ENCODE data around the gene HSPB7.
"Not testable (repeated sequence)": the region's sequence is repeated elsewhere in the genome, so short reads cannot be mapped to it uniquely, and the experiment has no call there.

The HSPB7 gene

DNA sequence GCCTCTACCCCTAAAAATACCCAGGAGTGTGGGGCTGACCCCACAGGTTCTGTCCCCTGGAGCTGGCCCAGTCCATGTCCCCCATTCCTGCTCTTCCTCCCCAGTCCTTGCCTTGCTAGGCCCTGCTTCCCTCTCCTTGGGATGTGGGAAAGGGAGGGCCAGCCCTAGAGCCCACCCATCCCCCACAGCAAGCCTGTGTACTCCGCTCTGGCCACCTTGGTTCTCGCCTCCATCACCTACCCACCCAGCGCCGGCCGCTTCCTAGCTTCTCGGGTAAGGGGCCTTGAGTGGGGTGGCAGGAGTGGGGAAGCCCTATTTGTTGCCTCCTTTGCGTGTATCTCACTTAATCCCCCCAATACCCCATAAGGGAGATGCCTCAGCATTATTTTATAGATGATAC is 32.5 kb upstream of the HSPB7 start:
- no peak for DNase-seq

DNA sequence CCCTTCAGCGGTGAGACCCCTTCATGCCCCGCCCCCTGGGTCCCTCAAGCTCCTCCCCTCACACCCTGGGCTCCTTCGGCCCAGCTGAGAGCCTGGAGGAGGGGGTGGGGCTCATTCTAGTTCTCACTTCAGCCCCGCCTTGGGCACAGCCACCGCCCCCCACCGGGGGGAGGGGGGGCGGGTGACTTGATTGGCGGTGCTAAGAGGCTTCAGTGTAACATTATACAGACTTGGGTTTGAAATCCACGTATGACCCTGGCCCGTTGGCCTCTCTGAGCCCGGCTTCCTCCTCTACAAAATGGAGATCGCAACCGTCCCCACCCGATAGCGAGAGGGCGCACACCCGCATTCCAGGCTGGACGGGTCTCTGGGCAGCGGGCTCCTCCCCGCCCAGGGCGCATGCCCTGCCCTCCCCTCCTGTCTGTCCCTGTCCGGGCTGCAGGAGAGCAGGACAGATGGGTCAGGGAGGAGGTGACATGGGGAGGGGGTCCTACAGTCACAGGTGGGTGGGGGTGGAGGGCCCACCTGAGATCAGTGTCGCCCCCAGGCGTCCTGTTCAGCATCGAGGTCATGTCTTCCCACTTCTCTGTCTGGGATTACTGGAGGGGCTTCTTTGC is 30.8 kb upstream of the HSPB7 start:
- DNase-seq = peak; percentile 67

DNA sequence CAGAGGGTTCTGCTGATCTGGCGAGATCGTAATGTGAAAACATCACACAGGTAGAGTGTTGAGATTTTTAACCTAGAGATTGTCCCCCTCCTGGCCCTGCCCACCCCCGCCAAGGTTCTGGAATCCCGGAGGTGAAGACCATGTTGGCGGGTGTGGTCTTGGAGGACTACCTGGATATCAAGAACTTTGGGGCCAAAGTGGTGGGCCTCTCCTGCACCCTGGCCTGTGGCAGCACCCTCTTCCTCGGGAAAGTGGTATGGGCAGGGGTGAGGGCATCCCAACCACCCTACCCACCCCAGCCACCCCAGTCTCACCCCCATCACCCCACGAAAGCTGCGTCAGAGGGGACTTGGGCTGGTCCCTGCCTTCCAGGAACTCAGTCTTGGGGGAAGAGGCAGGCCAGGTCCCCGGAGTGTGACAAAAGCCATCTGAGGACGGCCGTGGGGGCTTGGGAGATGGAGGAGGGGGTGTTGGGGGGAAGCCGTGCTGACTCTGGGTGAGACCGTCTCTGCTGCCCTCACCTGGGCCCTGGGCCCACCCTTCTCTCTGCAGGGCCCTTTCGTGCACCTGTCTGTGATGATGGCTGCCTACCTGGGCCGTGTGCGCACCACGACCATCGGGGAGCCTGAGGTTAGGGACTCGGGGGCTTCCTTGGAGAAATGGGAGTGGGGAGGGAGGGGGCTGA is 30.1 kb upstream of the HSPB7 start:
- DNase-seq = no peak

DNA sequence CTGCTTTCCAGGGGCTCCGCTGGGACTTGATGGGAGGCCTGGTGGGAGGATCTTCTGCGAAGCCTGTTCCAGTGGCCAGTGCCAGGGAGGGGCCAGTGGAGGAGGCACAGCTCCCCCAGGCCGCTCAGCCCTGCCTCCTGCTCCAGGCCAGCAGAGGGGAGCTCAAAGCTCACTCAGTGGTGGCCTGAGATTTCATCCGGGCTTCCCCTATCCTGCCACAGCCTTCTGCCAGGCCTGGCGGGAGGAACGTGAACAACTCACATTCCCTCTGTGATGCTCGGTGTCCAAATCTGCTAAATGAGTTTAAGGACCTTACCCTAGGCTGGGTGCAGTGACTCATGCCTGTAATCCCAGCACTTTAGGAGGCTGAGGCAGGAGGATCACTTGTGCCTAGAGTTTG is 29.0 kb upstream of the HSPB7 start:
- DNase-seq = peak; percentile 36

DNA sequence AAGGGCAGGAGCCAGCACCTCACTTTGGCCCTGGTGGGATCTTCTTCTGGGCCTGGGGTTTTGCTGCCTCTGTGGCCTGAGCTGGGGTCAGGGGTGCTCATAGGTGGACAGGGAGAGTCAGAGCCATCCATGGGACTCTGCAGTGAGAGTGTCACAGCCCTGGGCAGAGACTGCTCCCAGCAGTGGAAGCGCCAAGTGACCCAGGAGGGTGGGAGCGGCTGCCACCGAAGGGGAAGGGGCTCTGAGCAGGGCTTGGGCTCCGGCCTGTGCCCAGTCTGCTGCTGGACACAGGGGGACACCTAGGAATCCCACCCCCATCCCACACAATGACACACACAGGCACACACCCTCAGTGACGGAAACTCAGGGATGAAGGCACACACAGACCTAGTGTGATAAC is 26.1 kb upstream of the HSPB7 start:
- no peak for DNase-seq

DNA sequence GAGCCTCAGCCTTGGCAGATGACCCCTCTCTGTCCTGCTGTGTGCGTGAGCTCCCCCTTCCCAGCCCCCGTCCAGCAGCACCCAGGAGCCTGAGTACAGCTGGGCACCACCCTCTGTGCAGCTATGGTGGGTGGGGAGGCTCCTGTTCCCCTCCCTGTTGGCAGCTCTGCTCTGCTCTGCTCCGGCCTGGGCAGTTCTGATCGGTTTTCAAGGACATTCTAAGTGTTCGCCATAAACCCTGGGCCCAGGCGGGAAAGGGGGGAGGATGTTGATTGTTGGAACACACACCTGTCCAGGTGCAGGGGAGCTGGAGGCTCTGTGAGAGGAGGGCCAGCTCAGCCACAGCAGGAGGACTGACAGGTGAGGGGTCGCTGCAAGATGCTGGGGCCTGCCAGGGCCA is 25.7 kb upstream of the HSPB7 start, which contains the start of gene CLCNKB:
CLCNKB (plus strand) TSS at position 262 of the 400 bp plus-strand sequence. CDS start 711 bp downstream, outside the sequence.
- no peak for DNase-seq

DNA sequence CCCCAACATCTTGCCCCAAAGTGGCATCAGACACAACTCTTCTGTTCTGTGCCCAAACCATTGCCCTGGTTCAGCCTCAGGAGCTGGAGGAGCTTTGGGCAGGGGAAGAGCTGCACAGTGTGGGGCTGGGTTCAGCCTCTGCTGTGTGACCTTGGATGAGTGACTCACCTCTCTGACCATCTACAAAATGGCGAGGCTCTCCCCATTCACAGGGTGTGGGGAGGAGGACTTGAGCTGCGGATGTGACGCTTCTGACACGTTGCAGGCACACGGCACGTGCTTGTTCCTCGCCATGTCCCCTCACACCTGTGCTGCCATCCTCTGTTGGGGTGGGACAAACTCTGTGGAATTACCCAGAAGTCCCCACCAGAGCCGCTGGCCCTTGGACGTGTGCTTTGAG is 24.8 kb upstream of the HSPB7 start:
- DNase-seq = not testable (repeated sequence)

DNA sequence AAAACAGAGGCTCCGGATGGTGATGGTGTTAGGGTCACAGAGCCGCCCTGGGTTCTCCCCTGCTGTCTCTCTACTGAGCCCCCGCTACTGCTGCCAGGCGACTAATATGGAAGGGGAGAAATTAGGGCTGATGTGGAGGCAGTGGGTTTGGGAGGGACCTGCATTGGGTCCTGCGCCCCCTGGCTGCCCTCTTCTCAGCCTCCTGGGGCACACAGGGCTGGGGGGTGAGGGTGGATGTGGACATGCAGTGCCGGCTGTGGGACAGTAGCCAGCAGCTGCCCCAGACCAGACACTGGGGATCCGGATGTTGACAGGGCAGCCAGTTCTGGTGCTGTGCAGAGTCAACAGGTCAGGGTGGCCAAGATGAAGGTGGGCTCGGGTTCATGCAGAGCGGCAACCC is 24.3 kb upstream of the HSPB7 start:
- DNase-seq = no peak

DNA sequence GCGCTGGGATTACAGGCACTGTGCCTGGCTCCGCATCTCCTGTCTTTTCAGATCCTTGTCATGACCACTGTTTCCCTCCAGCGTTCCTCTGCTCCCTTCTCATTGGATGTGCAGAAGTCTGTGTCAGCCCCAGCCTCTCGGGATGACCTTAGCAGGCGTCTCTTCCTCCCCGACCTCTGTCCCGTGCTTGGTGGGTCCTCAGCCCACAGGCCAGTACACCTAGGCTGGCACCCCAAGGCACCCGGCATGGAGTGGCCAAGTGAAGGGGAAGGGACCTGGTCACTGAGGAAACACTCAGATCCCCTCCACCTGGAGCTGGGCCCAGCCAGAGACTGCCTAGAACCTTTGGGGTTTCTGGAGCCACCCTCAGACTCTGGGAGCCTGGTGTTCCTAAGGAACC is 23.4 kb upstream of the HSPB7 start:
- DNase-seq = no peak

DNA sequence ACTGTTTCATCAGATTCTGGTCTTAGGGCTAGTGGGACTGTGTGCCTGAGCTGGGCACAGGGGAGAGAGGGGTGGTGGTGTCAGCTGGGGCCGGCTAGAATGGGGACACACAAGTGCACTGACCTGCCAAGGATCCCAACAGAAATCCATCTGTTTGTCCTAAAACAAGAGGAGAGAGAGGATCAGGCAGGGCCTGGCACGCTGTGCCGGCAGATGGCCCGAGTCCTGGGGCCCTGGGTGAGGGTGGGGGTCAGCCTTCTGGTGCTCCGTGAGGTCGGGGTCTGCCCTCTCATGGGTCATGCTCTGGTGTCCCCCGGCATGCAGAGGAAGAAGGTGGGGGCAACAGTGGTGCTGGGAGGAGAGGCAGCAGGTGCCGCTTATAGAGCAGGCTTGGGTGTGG is 22.0 kb upstream of the HSPB7 start:
- not testable (repeated sequence) for DNase-seq

DNA sequence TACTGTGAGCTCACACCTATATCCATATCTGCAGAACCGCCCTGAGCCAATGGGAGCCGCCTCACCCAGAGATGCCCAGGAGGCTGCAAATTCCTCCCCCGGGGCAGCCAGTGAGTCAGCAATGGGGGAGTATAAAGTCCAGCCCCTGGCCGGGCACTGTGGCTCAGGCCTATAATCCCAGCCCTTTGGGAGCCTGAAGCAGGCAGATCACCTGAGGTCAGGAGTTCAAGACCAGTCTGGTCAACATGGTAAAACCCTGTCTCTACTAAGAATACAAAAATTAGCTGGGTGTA is 20.7 kb upstream of the HSPB7 start:
- DNase-seq = no peak

DNA sequence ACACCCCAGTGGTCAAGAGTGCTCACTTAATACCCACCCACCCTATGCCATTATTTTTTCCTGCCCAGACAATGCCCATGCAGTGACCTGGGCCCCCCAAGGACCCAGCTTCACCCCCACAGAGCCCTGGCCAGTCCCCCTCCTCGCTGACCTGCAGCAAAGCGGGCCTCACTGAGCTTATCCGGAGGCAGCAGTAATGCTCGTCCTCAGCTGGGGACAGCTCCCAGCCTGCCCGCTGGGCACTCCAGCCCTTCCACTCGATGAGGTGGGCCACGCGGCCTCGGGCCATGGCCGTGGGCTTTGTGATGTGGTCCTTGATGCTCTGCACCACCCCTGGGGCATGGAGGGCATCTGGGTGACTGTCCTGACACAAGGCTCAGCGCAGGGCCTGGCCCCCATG is 18.6 kb upstream of the HSPB7 start:
- DNase-seq = not testable (repeated sequence)

DNA sequence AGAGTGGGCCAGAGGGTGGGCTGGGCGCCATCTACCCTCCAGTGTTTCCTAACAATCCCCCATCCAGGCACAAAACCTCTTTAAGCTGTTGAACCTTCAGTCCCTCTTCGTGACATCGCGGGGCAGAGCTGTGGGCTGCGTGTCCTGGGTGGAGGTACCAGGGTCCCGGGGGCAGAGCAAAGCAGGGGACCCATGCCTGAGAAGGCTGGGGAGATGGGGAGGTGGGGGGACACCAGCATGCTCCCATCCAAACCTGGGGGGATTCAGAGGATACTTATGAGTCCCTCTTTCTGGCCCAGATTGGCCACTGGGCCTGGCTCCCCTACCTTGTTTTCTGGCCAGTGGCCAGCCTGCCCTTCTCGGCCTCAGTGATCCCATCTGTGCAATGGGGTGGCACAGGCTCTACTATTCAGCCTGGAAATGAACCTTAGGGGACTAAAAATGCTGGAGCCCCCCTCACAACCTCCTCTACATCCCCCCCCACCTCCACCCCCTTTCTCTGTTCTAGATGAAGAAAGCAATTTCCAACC is 15.3 kb upstream of the HSPB7 start:
- DNase-seq = not testable (repeated sequence)

DNA sequence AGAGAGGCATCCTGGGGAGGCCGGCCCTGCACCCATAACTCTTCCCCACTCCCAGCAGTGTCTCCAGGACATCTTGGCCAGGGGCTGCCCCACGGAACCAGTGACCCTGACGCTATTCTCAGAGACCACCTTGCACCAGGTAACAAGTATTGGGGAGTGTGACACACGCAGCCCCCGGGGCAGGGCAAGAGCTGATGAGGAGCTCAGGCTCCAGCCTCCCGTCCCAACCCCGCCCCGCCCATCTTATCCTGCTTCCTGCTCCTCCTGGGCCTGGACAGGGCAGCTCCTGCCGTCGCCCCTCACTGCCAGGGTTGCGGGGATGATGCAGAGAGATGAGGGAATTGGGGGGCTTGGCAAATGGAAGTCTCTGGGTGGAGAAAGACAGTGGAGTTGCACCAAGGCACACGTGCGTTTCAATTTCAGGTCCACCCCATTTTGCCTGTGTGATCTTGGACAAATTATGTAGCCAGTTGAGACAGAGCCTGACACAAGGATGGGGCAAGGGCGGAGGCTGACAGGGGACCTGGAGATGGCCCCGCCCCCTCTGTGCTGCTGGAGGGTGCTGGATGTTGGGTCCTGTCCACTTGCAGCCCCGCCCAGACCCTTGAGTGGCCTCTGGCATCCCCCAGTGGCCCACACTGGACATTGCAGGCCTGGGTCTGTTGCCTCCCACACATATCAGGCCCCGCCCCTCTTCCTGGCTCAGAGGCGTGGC is 14.7 kb upstream of the HSPB7 start:
- DNase-seq = peak; percentile 88

DNA sequence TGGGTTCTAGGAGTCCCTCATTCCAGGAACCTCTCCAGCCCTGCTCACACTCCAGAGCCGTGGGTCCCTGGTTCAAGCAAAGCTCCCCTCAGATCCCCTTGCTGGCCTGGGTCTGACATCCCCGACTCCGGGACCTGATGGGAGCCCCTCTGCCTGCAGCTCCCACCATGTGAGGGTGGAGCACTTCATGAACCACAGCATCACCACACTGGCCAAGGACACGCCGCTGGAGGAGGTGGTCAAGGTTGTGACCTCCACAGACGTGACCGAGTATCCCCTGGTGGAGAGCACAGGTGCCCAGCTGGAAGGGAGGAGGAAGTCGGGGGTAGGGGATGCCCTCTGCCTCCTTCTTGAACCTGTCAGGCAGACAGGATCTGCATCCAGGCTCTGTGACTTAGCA is 13.7 kb upstream of the HSPB7 start:
- no peak for DNase-seq

DNA sequence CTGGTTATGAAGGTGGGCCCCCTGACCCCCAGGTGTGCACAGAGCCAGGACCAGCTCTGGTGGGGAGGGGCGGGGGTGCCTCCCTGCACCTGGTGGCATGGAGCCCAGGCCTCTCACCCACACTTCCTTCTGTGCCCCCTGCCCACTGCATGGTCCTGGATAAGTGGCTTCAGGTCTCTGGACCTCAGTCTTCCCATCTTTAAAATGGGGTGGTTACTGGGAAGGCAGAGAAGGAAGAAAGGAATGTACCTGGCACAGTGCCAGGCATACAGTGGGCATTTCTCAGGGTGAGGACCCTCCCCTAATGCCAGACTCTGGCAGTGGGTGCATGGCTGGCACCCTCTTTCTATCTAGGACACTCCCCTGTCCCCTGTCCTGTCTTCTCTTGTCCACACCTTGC is 11.4 kb upstream of the HSPB7 start:
- no peak for DNase-seq

DNA sequence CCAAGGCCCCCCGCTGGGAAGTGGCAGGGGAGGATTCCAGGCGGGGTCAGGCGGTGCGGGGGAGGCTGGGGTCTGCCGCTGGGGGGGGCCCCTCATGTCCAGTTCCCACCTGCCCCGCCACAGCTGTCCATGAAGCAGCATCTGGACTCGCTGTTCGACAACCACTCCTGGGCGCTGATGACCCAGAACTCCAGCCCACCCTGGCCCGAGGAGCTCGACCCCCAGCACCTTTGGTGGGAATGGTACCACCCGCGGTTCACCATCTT is 11.1 kb upstream of the HSPB7 start:
- DNase-seq = not testable (repeated sequence)

DNA sequence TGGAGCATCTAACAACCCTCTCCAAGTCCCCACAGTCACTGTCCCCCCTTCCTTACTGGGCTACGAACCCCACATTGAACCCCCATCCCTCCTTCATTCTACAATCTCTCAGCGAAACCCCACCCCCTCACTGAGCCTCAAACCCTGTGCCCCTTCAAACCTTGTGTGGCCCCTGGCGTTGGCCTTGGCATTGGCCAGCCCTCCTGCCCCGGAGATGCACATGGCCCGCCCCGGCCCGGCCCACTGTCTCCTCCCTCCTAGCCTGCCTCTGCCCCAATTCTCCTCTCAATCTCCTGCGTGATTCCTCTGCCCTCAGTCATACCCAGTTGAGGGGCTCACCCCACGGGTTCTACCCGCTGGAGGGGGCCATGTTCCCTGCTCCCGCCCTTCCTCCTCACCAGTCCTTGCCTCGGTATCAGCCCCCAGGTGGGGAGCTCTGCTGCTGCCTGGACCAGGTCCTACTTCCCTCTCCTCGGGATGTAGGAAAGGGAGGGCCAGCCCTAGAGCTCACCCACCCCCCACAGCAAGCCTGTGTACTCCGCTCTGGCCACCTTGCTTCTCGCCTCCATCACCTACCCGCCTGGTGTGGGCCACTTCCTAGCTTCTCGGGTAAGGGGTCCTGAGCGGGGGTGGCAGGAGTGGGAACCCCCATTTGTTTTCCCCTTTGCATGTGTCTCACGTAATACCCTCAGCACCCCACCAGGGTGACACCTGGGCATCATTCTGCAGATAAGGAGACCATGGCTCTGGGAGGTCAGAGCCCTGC is 10.6 kb upstream of the HSPB7 start:
- DNase-seq = no peak

DNA sequence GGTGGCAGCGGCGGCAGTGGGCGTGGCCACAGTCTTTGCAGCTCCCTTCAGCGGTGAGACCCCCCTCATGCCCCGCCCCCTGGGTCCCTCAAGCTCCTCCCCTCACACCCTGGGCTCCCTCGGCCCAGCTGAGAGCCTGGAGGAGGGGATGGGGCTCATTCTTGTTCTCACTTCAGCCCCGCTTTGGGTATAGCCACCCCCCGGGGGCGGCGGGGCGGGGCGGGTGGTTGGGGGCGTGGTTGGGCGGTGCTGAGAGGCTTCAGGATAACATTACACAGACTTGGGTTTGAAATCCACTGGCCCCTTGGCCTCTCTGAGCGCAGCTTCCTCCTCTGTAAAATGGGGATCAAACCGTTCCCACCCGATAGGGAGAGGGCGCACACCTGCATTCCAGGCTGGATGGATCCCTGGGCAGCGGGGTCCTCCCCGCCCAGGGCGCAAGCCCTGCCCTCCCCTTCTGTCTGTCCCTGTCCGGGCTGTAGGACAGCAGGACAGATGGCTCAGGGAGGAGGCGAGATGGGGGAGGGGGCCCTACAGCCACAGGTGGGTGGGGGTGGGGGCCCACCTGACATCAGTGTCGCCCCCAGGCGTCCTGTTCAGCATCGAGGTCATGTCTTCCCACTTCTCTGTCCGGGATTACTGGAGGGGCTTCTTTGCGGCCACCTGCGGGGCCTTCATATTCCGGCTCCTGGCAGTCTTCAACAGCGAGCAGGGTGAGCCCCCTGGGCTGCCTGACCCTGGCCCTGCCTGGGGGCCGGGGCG is 9.1 kb upstream of the HSPB7 start:
- DNase-seq = peak; percentile 44

DNA sequence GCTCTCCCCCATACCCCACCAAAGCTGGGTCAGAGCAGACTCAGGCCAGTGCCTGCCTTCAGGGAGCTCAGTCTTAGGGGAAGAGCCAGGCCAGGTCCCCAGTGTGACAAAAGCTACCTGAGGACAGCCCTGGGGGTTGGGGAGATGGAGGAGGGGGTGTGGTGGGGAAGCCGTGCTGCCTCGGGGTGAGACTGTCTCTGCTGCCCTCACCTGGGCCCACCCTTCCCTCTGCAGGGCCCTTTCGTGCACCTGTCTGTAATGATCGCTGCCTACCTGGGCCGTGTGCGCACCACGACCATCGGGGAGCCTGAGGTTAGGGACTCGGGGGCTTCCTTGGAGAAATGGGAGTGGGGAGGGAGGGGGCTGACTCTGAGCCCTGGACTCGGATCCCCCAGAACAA is 8.5 kb upstream of the HSPB7 start:
- DNase-seq = not testable (repeated sequence)

DNA sequence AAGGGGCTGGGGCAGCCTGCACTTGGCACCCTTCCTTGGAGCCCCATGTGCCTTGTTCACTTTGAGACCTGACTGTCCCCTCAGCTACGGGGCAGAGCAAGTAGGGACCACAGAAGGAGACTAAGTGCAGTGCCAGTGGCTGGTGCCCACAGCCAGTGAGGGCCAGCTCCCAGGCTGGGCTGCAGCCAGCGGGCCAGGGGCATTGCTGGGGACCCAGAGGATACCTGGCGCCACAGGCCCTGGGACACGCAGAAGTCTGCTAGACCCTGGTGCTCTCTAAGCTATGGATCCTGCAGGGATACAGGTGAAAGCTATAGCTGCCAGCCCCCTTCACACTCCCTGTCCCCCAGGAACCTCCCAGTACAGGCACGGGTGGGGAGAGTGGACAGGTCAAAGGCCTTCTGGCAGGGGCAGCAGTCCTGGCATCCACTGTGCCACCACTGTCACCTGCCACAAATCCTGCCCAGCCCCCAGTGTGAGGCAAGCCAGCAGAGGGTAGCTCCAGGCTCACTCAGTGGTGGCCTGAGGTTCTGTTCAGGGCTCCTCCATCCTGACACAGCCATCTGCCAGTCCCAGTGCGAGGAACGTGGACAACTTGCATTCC is 5.3 kb upstream of the HSPB7 start:
- no peak for DNase-seq

DNA sequence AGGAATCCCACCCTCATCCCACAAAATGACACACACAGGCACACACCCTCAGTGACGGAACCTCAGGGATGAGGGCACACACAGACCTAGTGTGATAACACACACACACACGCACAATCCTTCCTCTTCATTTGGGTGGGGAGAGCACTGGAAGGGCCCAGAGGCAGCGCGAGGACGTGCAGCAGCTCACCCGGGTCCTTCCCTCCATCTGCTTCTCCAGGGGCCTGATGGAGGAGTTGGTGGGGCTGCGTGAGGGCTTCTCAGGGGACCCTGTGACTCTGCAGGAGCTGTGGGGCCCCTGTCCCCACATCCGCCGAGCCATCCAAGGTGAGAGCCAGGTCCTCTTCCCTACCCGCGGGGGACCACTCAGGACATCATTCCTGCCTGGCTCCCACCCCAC is 4.5 kb upstream of the HSPB7 start:
- DNase-seq = no peak
